HUDEP-2 (cell line): ENCODE data around the gene VEGFB.

Experiments
- DNase-seq, 76 experiments: peaks; one replicate each; lab custom pipeline; 2025; ENCODE audit not compliant: unreplicated experiment in 76 of 76; lab: John Stamatoyannopoulos, UW

Gene VEGFB

DNA sequence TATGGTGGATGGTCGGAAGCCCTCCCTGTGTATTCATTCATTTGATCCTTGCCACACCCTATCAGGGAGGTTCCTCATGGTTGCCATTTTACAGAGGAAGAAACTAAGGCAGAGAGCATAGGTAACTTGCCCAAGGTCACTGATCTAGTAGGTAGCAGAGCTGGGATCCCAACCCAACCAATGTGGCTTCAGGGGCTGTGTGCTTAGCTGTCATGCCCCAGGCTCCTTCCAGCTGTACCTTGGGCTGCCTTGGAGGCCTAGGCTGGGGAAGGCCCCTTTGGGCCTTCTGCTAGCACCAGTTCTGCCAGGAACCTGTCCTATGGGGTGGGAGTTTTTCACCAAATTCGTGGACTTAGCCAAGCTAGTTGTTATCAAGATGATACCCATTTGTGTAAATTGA is 41.5 kb downstream of the VEGFB start:
- DNase-seq, result no peak

DNA sequence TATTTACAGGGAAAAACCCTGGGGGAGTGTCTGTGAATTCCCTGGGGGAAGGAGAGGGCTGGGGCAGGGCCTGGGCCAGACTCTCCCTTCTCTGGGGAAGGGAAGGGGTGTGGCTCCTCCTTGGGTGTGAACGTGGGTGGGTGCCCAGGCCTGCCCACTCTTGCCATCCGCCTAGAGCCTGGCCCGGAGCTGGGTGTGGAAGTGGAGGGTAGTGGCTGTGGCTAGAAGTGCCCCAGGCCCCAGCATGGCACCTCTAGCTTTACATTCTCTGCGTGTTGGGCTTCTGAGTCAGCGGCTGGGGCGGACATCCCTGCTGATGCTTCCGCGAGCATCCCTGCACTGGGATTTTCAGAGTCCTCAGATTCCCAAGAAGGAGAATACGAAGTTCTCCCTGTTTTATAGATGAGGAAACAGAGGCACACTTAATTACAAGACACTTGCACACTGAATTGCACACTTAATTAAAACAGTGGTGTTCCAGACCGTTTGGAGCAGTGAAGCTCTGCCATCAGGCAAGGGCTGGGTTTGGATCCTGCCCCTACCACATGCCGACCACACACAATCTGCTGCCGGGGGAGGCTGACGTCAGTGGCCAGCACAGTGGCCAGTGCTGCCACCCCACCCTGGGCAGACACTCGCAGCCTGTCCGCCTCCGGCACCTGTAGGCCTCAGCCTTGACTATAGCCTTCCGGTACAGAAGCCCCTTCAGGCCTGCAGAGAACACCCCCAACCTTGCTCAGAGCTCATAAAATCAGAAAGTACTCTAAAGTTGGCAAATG is 42.5 kb downstream of the VEGFB start:
- peak in 42 of 76 experiments; percentile 17 to 66 (median 40) for DNase-seq

DNA sequence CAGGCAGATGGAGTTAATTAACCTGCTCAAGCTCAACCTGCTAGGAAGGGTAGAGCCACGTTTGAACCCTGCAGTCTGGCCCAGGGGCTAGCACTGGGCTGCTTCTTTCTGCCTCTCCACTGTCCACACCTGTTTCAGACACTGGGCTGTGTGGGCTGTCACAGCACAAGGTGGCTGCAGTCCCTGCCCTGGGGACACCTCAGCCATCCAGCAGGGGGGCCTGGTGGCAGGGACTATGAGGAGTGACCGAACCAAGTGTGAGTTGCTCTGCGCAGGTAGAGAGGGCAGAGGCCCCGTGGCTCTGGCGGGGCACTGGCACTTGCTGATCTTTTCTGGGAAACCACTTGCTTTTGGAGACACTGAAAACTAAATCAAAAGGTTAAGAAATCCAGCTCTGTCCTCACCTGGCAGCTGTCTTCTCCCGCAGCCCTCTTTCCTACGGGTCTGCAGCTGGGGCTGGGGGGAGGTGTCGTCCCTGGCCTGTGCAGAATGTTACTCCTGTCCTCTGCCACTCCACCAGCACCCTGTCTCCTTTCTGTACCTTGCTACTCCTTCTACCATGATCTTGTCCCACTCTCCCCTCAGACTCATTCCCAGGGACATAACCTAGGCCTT is 44.3 kb downstream of the VEGFB start:
- DNase-seq, result no peak

DNA sequence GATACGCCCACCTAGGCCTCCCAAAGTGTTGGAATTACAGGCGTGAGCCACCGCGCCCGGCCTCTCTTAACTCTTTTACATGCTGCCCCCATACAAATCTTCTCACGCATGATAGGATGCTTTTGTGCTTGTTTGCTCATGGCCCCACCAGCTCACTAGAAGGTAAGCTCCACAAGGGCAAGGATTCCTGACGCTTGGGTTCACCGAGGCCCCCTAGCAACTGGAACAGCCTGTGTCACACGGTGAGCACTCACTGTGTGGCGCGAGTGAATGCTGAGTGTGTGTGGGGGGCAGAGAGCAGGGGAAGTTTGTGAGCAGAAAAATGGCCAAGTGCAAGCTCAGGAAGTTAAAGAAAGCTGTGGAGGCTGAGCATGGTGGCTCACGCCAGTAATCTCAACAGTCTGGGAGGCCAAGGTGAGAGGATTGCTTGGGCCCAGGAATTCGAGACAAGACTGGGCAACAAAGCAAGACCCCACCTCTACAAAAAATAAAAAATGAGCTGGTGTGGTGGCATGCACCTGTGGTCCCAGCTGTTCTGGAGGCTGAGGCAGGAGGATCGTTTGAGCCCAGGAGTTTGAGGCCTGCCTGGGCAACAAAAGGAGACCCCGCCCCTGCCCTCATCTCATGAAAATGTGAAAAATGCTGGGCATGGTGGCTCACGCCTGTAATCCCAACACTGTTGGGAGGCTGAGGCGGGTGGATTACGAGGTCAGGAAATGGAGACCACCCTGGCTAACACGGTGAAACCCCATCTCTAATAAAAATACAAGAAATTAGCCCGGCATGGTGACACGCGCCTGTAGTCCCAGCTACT is 47.8 kb downstream of the VEGFB start:
- no peak for DNase-seq

DNA sequence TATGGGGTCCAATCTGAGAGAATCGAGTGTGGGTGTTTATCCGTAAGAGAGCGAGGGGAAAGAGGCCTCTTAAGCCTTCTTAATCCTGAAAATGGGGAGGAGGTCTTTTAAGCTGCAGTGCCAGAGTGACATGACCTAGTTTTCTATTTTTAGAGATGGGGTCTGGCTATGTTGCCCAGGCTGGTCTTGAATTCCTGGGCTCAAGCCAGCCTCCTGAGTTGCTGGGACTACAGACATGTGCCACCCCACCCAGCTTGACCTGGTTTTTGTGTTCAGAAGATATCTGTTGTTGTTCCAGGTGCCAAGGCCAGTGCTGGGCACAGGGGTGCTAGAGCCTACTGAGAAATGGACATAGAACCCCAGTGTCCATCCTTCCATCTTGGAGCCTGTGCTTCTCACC is 48.7 kb downstream of the VEGFB start:
- DNase-seq, result no peak

DNA sequence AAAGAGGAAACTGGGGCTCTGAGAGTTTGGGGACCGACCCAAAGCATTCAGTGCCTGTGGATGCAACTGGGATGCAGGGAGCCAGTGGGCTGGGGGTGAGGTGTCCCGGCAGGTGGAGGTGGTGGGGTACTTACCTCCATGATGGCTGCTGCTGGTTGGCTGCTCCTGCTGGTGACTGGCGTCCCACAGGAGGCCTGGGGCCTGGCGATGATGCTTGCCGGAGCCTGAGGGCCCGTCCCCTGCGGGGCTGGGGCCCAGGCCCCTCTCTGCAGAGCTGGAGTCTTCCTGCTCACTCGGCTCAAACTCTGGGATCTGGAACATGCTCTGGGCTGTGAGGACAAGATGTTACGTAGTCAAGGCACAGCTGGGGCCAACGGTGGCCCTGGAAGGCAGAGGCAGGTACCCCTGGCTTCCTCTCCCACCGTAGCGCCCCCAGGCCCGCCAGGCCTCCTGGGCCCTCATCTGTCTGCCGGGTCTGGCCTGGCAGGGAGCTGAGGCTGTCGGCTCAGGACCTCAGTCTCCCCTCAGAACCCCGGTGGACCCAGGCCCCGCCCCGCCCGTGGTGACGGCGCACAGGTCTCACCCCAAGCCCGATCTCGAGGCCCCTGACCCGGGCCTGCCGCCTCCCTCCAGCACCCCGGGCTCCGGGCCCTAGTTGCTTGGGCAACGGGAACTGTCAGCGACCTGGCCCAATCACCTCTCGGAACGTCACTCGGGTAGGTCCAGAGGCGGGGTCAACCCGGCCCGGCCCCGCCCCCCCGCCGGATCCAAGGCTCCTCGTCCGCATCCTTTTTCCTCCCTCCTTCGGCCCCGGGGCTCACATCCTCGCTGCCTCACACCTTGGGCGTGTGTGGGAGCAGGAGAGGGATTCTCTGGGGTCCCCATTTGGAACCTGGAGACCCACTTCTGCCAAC is 49.9 kb downstream of the VEGFB start, which contains the start of gene BAD:
Gene BAD, minus strand, starts transcription at position 618 of the 914 bp plus-strand sequence. Its CDS starts 297 bp downstream, at position 321.
- peak in 73 of 76 experiments; percentile 33 to 95 (median 88) for DNase-seq

DNA sequence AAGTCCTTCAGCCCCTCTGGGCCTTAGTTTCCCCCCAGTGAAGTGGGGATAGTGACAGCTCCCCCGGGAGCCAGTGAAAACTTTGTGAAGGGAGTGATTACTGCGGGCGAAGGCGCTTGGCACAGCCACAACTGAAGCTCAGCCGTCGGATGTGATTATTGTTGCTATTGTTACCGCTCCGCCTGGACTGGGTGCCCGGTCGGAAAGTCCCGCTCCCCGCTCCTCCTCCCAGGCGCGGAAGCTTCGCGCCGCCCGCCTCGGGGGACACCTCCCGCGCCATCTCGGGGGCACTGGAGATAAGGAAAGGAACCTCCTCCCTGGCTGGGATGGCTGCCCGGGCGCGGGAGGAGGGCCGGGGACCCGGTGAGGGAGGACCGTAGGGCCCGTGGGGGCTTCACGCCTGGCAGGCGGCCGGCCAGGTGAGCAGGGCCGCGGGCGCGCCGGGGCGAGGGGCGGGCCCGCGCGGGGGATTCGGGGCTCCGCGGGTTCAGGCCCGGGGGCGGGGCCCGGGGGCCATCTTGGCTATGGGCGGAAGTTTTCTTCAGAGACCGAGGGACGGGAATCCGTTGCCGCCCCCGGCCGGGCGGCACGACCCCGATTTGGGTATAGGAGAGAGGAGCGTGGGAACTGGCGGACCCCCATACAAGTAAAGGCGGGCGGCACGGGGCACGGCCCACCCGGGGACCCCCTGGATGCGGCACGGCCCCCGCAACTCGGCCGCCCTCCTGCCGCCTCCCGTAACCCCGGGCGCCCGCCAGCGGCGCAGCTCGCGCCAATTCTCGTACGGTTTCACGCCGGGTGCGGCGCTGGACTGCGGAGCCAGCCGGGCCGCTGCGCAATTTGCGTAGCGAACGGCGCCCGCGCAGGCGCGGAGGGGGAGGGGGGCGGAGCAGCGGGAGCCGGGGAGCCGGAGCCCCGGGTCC is 50.8 kb downstream of the VEGFB start, which contains the start of gene GPR137:
Gene GPR137, plus strand, starts transcription at position 887 of the 923 bp plus-strand sequence. CDS start 677 bp downstream, outside the sequence.
- DNase-seq, result peak in 68 of 76 experiments; percentile 26 to 96 (median 75)

DNA sequence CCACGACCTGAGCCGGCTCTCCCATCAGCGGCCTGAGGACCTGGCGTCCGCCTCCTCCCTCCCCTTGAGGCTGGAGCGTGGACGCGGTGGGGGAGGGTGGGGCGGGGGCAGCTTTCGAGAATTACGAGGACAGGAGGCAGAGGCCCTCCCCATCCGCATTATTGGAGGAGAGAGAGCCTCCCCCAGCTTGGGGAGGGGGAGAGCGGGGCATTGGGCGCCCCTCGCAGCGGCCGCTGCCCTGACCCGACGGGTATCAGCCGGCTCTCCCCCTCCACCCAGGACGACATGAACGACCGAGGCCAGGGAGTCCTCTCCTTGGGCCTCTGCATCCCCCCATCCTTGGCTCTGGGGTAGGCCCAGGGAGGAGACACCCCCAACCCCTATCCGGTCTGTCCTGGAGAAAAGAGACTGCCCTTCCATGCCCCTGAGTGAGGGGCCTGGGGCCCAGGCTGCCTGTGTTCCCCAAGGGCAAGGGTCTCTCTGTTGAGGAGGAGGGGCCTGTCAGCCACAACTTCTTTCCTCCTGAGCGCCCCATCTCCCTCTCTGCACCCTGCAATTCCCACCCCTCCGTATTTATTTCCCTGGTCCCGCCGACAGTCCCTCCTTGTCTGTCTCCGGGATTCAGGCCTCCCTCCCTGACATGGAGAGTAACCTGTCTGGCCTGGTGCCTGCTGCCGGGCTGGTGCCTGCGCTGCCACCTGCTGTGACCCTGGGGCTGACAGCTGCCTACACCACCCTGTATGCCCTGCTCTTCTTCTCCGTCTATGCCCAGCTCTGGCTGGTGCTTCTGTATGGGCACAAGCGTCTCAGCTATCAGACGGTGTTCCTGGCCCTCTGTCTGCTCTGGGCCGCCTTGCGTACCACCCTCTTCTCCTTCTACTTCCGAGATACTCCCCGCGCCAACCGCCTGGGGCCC is 51.8 kb downstream of the VEGFB start:
- peak in 57 of 76 experiments; percentile 5 to 73 (median 43) for DNase-seq

DNA sequence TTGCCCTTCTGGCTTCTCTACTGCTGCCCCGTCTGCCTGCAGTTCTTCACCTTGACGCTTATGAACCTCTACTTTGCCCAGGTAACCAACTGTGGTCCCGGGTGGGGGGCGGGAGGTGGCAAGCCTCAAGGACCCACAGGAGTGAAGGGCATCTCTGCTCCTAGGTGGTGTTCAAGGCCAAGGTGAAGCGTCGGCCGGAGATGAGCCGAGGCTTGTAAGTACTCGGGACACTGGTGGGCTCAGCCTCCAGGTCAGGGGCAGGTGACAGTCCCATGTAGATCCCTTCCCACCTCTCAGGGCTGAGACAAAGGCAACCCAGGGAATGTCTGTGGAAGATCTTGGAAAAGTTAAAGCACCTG is 52.4 kb downstream of the VEGFB start:
- DNase-seq, result no peak

DNA sequence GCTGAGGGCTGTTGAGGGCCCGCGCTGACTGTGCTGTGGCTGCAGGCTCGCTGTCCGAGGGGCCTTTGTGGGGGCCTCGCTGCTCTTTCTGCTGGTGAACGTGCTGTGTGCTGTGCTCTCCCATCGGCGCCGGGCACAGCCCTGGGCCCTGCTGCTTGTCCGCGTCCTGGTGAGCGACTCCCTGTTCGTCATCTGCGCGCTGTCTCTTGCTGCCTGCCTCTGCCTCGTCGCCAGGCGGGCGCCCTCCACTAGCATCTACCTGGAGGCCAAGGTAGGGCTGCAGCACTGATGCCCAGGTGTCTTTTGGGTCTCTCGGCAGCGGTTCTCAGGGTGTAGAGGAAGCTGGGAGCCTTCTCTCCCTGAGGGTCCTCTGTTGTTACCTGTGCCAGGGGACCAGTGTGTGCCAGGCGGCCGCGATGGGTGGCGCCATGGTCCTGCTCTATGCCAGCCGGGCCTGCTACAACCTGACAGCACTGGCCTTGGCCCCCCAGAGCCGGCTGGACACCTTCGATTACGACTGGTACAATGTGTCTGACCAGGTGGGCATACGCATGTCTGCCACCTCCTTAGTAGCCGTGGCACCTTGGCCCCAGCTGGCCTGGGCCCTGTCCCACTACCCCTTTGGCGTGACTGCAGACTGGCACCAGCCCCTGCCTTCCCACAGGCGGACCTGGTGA is 53.4 kb downstream of the VEGFB start:
- no peak for DNase-seq

DNA sequence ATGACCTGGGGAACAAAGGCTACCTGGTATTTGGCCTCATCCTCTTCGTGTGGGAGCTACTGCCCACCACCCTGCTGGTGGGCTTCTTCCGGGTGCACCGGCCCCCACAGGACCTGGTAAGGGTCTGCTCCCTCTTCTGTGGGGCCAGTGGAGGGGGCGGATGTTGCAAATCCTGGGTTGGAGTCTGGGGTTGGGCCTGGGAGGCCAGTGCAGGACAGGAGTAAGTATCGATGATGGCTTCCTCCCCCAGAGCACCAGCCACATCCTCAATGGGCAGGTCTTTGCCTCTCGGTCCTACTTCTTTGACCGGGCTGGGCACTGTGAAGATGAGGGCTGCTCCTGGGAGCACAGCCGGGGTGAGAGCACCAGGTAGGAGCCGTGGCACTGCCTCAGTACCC is 54.0 kb downstream of the VEGFB start:
- no peak for DNase-seq
